HEK293 (cell line): ENCODE data around the gene EXOC7.

Experiments
- CTCF ChIA-PET: fragments of 350-600 bp; formaldehyde crosslinking; extraction: SDS; loops from one replicate; lab custom pipeline; 2021; ENCODE audit warnings: antibody characterized with exemption; lab: Yijun Ruan, JAX
- POLR2A ChIA-PET: fragments of 300-600 bp; formaldehyde crosslinking; extraction: SDS; loops from one replicate; lab custom pipeline; 2020; ENCODE audit warnings: antibody characterized with exemption, inconsistent platforms; lab: Yijun Ruan, JAX
- H3K27ac ChIP-seq: fragments of 200-500 bp; sonication (Bioruptor generic); 2 replicates; pipeline ENCODE4 v1.5.1; 2014; ENCODE audit warnings: low read depth, low read length, control low read depth, inconsistent platforms; ENCODE audit errors: extremely low read depth
- H3K36me3 ChIP-seq, 2 experiments: fragments of 200-500 bp in 1 of 2; sonication (Bioruptor generic) in 1 of 2; 1 replicate in 1 of 2; 2 replicates in 1 of 2; pipeline ENCODE4 v1.5.1; 2014 to 2017; ENCODE audit warnings: inconsistent platforms in 2 of 2, low read length in 2 of 2; ENCODE audit not compliant: control insufficient read depth in 2 of 2, insufficient read depth in 1 of 2
- H3K4me1 ChIP-seq: fragments of 200-500 bp; sonication (Bioruptor generic); 2 replicates; pipeline ENCODE4 v1.5.1; 2014; ENCODE audit warnings: mild to moderate bottlenecking, low read length, inconsistent platforms; ENCODE audit not compliant: control insufficient read depth, insufficient read depth
- H3K4me3 ChIP-seq: 2 replicates; pipeline ENCODE4 v1.5.1; 2011; ENCODE audit warnings: low read depth, mild to moderate bottlenecking, control low read depth, low read length, moderate library complexity
- H3K9me3 ChIP-seq: fragments of 200-500 bp; sonication (Bioruptor generic); 2 replicates; pipeline ENCODE4 v1.5.1; 2014; ENCODE audit warnings: low read depth, low read length, inconsistent platforms; ENCODE audit not compliant: control insufficient read depth, insufficient read depth
- FEZF1 ChIP-seq: fragments of 450-650 bp; formaldehyde crosslinking; IDR thresholded peaks from 2 replicates; pipeline ENCODE4 v1.5.1; 2016; ENCODE audit warnings: missing biosample characterization, missing genetic modification characterization
- KLF7 ChIP-seq: fragments of 450-650 bp; formaldehyde crosslinking; IDR thresholded peaks from 2 replicates; pipeline ENCODE4 v1.5.1; 2016; ENCODE audit warnings: missing biosample characterization, missing genetic modification characterization, borderline replicate concordance
- OSR2 ChIP-seq: fragments of 450-650 bp; formaldehyde crosslinking; IDR thresholded peaks from 2 replicates; pipeline ENCODE4 v1.5.1; 2016; ENCODE audit warnings: missing biosample characterization, missing genetic modification characterization
- PATZ1 ChIP-seq: fragments of 450-650 bp; formaldehyde crosslinking; IDR thresholded peaks from 2 replicates; pipeline ENCODE4 v1.5.1; 2016; ENCODE audit warnings: missing biosample characterization, missing genetic modification characterization
- REPIN1 ChIP-seq: fragments of 450-650 bp; formaldehyde crosslinking; IDR thresholded peaks from 2 replicates; pipeline ENCODE4 v1.5.1; 2017; ENCODE audit warnings: missing biosample characterization, missing genetic modification characterization, low read depth
- SCRT1 ChIP-seq: fragments of 450-650 bp; formaldehyde crosslinking; IDR thresholded peaks from 2 replicates; pipeline ENCODE4 v1.5.1; 2016; ENCODE audit warnings: missing biosample characterization, missing genetic modification characterization, borderline replicate concordance
- SP2 ChIP-seq: fragments of 450-650 bp; formaldehyde crosslinking; IDR thresholded peaks from 2 replicates; pipeline ENCODE4 v1.5.1; 2016; ENCODE audit warnings: missing biosample characterization, missing genetic modification characterization
- SP3 ChIP-seq: fragments of 450-650 bp; formaldehyde crosslinking; IDR thresholded peaks from 2 replicates; pipeline ENCODE4 v1.5.1; 2016; ENCODE audit warnings: missing biosample characterization, missing genetic modification characterization
- WT1 ChIP-seq: fragments of 450-650 bp; formaldehyde crosslinking; IDR thresholded peaks from 2 replicates; pipeline ENCODE4 v1.5.1; 2016; ENCODE audit warnings: missing biosample characterization, missing genetic modification characterization
- ZBTB11 ChIP-seq: fragments of 450-650 bp; formaldehyde crosslinking; conservative IDR thresholded peaks from 2 replicates; pipeline ENCODE4 v1.5.1; 2016; ENCODE audit warnings: low read depth, missing biosample characterization, missing genetic modification characterization
- ZBTB48 ChIP-seq: fragments of 450-650 bp; formaldehyde crosslinking; IDR thresholded peaks from 2 replicates; pipeline ENCODE4 v1.5.1; 2016; ENCODE audit warnings: missing biosample characterization, missing genetic modification characterization
- ZFP37 ChIP-seq: fragments of 450-650 bp; formaldehyde crosslinking; IDR thresholded peaks from 2 replicates; pipeline ENCODE4 v1.5.1; 2016; ENCODE audit warnings: missing biosample characterization, missing genetic modification characterization
- ZFP41 ChIP-seq: fragments of 450-650 bp; formaldehyde crosslinking; IDR thresholded peaks from 2 replicates; pipeline ENCODE4 v1.5.1; 2016; ENCODE audit warnings: missing biosample characterization, missing genetic modification characterization, borderline replicate concordance
- ZNF112 ChIP-seq: fragments of 450-650 bp; formaldehyde crosslinking; IDR thresholded peaks from 2 replicates; pipeline ENCODE4 v1.5.0; 2017; ENCODE audit warnings: missing biosample characterization, missing genetic modification characterization
- ZNF121 ChIP-seq: fragments of 450-650 bp; formaldehyde crosslinking; IDR thresholded peaks from 2 replicates; pipeline ENCODE4 v1.5.1; 2016; ENCODE audit warnings: missing biosample characterization, missing genetic modification characterization
- ZNF266 ChIP-seq: fragments of 450-650 bp; formaldehyde crosslinking; IDR thresholded peaks from 2 replicates; pipeline ENCODE4 v1.5.1; 2016; ENCODE audit warnings: missing biosample characterization, missing genetic modification characterization, low read depth
- ZNF335 ChIP-seq: fragments of 450-650 bp; formaldehyde crosslinking; conservative IDR thresholded peaks from 2 replicates; pipeline ENCODE4 v1.5.1; 2016; ENCODE audit warnings: missing biosample characterization, missing genetic modification characterization
- ZNF398 ChIP-seq: fragments of 450-650 bp; formaldehyde crosslinking; IDR thresholded peaks from 2 replicates; pipeline ENCODE4 v1.5.1; 2017; ENCODE audit warnings: missing biosample characterization, missing genetic modification characterization
- ZNF423 ChIP-seq: fragments of 450-650 bp; formaldehyde crosslinking; IDR thresholded peaks from 2 replicates; pipeline ENCODE4 v1.5.1; 2016; ENCODE audit warnings: missing biosample characterization, missing genetic modification characterization
- ZNF549 ChIP-seq: fragments of 450-650 bp; IDR thresholded peaks from 2 replicates; pipeline ENCODE4 v1.5.1; 2018; ENCODE audit warnings: missing biosample characterization, missing genetic modification characterization, mild to moderate bottlenecking, inconsistent platforms, moderate library complexity
- ZNF558 ChIP-seq: fragments of 450-650 bp; formaldehyde crosslinking; IDR thresholded peaks from 2 replicates; pipeline ENCODE4 v1.5.1; 2016; ENCODE audit warnings: missing biosample characterization, missing genetic modification characterization
- ZNF596 ChIP-seq: fragments of 450-650 bp; IDR thresholded peaks from 2 replicates; pipeline ENCODE4 v1.5.0; 2018; ENCODE audit warnings: missing biosample characterization, mild to moderate bottlenecking, missing genetic modification characterization, moderate library complexity
- ZNF629 ChIP-seq: fragments of 450-650 bp; formaldehyde crosslinking; IDR thresholded peaks from 2 replicates; pipeline ENCODE4 v1.5.1; 2017; ENCODE audit warnings: missing biosample characterization, missing genetic modification characterization
- ZNF792 ChIP-seq: fragments of 450-650 bp; formaldehyde crosslinking; IDR thresholded peaks from 2 replicates; pipeline ENCODE4 v1.5.1; 2016; ENCODE audit warnings: missing biosample characterization, missing genetic modification characterization
- TF ChIP-seq, protein P1 (sequence below): fragments of 450-650 bp; formaldehyde crosslinking; IDR thresholded peaks from 2 replicates; pipeline ENCODE4 v1.5.1; 2017; ENCODE audit warnings: missing biosample characterization, mild to moderate bottlenecking, missing genetic modification characterization, moderate library complexity
- TF ChIP-seq, protein P2 (sequence below): fragments of 450-650 bp; formaldehyde crosslinking; IDR thresholded peaks from 2 replicates; pipeline ENCODE4 v1.5.1; 2016; ENCODE audit warnings: missing biosample characterization, missing genetic modification characterization
- TF ChIP-seq, protein P3 (sequence below): IDR thresholded peaks from 2 replicates; pipeline ENCODE4 v1.6.1; 2011; ENCODE audit warnings: mild to moderate bottlenecking, low read depth, low read length, borderline replicate concordance

Gene EXOC7

DNA sequence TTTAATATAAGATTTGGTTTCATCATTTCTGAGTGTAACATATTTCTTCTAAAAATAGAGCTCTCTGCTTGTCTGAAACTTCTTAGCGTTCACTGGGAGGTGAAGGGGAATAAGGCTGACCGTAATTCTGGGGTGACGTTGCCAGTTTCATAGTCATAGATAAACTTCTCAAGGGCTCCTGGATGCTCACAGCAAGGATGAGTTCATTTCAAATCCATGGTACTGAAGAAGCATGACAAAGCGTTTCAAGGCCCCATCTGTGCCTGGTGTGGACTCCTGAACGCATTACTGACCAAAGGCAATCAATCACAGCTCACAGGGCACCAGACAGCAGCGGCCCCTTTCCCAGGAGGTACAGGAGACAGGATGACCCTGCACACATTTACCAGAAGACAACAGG, 64.5 kb downstream of the EXOC7 start (continued):
- TF ChIP-seq, protein P1, sequence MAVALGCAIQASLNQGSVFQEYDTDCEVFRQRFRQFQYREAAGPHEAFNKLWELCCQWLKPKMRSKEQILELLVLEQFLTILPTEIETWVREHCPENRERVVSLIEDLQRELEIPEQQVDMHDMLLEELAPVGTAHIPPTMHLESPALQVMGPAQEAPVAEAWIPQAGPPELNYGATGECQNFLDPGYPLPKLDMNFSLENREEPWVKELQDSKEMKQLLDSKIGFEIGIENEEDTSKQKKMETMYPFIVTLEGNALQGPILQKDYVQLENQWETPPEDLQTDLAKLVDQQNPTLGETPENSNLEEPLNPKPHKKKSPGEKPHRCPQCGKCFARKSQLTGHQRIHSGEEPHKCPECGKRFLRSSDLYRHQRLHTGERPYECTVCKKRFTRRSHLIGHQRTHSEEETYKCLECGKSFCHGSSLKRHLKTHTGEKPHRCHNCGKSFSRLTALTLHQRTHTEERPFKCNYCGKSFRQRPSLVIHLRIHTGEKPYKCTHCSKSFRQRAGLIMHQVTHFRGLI (tag by site-specific recombination), result no peak
- no peak for TF ChIP-seq ZNF549 (tag by site-specific recombination)
- TF ChIP-seq SP2 (tag by site-specific recombination), result no peak
- TF ChIP-seq, all 188 proteins: peak for 0

DNA sequence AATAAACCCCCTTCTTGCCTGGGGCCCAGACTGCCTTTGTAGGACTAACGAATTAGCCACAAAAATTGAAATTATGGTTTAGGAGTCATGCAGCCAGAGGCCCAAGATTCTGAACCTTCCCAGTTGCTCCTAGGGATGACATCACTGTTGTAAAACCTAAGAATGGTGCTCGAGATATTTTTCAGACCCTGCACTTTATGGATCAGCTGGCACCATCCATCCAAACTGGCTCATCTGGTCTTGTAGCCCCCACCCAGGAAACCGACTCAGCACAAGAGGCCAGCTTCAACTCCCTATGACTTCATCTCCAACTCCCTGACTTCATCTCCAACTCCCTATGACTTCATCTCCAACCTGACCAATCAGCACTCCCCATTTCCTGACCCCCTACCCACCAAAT, 65.5 kb downstream of the EXOC7 start:
- Histone ChIP-seq H3K36me3 (peaks cover 38 to 64% of the 10 kb centered on the region in 2 experiments), H3K4me1 (no peaks in the 10 kb centered on the region), H3K9me3 (no peaks in the 10 kb centered on the region), H3K4me3 (no peak overlapping the region), H3K27ac (no peak overlapping the region)
- CTCF ChIA-PET, result interaction anchor here (0.6 to 1.5 kb wide), 5 partner anchors 12 to 36 kb away, joined by 3 to 7 read pairs (median 4); no protein-coding TSS in a partner anchor
- POLR2A ChIA-PET, result no interaction called here
- TF ChIP-seq SCRT1 (no peak), ZNF558 (tag by site-specific recombination) (no peak), FEZF1 (no peak), ZNF266 (tag by site-specific recombination) (no peak), OSR2 (tag by site-specific recombination) (no peak), ZNF629 (tag by site-specific recombination) (peak; percentile 98), SP2 (tag by site-specific recombination) (peak; percentile 39), ZNF335 (peak; percentile 52), ZNF112 (tag by site-specific recombination) (no peak), ZNF121 (tag by site-specific recombination) (no peak), ZFP37 (tag by site-specific recombination) (no peak), ZNF792 (tag by site-specific recombination) (no peak), REPIN1 (tag by site-specific recombination) (no peak), ZNF398 (peak; percentile 53), ZNF423 (tag by site-specific recombination) (no peak), PATZ1 (tag by site-specific recombination) (peak; percentile 65), KLF7 (no peak), ZBTB48 (tag by site-specific recombination) (no peak), ZNF596 (tag by site-specific recombination) (no peak), WT1 (tag by site-specific recombination) (peak; percentile 75), ZNF549 (tag by site-specific recombination) (no peak), ZFP41 (tag by site-specific recombination) (no peak), ZBTB11 (no peak), SP3 (tag by site-specific recombination) (no peak)
- TF ChIP-seq, protein P2, sequence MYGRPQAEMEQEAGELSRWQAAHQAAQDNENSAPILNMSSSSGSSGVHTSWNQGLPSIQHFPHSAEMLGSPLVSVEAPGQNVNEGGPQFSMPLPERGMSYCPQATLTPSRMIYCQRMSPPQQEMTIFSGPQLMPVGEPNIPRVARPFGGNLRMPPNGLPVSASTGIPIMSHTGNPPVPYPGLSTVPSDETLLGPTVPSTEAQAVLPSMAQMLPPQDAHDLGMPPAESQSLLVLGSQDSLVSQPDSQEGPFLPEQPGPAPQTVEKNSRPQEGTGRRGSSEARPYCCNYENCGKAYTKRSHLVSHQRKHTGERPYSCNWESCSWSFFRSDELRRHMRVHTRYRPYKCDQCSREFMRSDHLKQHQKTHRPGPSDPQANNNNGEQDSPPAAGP (tag by site-specific recombination), result peak; percentile 58
- TF ChIP-seq, protein P3, sequence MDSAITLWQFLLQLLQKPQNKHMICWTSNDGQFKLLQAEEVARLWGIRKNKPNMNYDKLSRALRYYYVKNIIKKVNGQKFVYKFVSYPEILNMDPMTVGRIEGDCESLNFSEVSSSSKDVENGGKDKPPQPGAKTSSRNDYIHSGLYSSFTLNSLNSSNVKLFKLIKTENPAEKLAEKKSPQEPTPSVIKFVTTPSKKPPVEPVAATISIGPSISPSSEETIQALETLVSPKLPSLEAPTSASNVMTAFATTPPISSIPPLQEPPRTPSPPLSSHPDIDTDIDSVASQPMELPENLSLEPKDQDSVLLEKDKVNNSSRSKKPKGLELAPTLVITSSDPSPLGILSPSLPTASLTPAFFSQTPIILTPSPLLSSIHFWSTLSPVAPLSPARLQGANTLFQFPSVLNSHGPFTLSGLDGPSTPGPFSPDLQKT, result no peak
